ENCODE results near the gene MYO6. TPM values are rescaled to one million over a fixed set of nuclear protein-coding genes. Genes with fewer than 3 reads are reported as not detected.

MYO6 gene
- total RNA-seq, 4 donors from 2014 or later: 26.1 to 38.0 (median 34.8) TPM

DNA sequence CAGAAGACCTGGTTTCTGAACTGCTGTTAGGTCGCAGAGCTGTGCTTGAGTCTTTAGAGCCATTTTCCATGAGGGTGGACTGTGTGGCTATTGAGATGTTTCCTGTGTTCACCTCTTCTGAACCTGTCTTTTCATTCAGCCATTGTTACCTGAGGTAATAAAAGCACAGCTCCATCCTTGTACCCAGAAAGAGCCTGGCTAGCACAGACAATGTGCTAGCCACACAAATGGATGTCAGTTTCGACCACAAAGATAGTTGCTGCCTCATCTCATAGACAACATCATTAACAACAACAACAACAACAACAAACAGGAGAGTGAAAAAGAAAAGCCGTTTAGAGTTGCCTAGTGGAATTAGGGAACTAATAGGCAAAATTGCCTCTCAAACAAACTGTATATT is 114.7 kb downstream of the MYO6 start:
- DNase-seq (ENCODE audit: low spot score in 2 of 2): no peak
- 64 to 68% methylated on average over 3 of the region's 3 CpGs for WGBS, 2 donors
- TF ChIP-seq, protein P1, sequence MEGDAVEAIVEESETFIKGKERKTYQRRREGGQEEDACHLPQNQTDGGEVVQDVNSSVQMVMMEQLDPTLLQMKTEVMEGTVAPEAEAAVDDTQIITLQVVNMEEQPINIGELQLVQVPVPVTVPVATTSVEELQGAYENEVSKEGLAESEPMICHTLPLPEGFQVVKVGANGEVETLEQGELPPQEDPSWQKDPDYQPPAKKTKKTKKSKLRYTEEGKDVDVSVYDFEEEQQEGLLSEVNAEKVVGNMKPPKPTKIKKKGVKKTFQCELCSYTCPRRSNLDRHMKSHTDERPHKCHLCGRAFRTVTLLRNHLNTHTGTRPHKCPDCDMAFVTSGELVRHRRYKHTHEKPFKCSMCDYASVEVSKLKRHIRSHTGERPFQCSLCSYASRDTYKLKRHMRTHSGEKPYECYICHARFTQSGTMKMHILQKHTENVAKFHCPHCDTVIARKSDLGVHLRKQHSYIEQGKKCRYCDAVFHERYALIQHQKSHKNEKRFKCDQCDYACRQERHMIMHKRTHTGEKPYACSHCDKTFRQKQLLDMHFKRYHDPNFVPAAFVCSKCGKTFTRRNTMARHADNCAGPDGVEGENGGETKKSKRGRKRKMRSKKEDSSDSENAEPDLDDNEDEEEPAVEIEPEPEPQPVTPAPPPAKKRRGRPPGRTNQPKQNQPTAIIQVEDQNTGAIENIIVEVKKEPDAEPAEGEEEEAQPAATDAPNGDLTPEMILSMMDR (IDR thresholded peaks at IDR 0.05): no peak
- TF ChIP-seq POLR2A (IDR thresholded peaks at IDR 0.05): no peak
- H3K4me3 ChIP-seq (ENCODE audit: low read depth, poor library complexity, severe bottlenecking): no peak overlapping the region
- intact Hi-C loops (cut with DNase I; ENCODE audit: low total_unique reads): no loop called here

DNA sequence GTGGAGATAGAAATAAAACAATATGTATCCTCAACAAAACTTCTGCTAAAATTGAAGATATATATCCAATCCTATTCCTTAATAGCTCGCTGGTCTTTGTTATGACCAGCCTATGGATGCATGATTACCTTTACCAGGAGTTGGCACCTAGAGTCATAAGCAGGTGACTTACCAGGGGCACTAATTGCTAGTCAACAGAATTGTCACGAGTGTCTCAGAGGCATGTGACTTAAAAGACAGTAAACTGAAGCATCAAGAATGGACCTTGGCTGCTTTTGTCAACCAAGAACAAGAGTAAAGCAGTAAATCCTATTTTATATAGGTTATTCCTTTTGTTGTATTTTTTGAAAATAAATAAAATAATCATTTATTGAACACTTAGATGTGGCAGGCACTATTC is 115.4 kb downstream of the MYO6 start:
- intact Hi-C loops (cut with DNase I; ENCODE audit: low total_unique reads): no loop called here
- TF ChIP-seq, protein P1 (IDR thresholded peaks at IDR 0.05): no peak
- TF ChIP-seq POLR2A (IDR thresholded peaks at IDR 0.05): no peak
- 92% methylated on average over 2 of the region's 2 CpGs for WGBS, 2 donors
- H3K4me3 ChIP-seq (ENCODE audit: low read depth, poor library complexity, severe bottlenecking): no peak overlapping the region
- no peak for DNase-seq (ENCODE audit: low spot score in 2 of 2)

DNA sequence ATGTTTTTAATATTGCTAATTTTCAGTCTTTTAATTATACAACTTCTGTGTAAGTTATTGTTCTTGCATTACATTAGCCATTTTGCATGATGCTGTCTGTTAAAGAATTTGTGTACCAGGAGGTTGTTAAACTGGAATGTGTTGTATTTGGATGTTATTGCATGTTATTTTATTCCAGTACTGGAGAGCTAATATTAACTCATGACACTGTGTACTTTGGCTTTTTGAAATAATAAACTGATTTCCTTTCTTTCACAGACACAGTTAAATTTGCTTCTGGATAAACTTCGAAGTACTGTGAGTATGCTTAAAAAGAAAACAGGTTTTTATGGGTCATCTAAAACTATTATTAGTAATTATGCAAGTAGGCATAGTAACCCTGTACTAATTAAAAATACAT is 121.3 kb downstream of the MYO6 start:
- no peak overlapping the region for H3K4me3 ChIP-seq (ENCODE audit: low read depth, poor library complexity, severe bottlenecking)
- intact Hi-C loops (cut with DNase I; ENCODE audit: low total_unique reads): no loop called here
- WGBS, 2 donors: 49 to 57% methylated on average over 1 of the region's 1 CpG
- no peak for DNase-seq (ENCODE audit: low spot score in 2 of 2)
- TF ChIP-seq, protein P1 (IDR thresholded peaks at IDR 0.05): no peak
- TF ChIP-seq POLR2A (IDR thresholded peaks at IDR 0.05): no peak

- DNase-seq (ENCODE audit: low spot score in 2 of 2): no peak
- 92 to 95% methylated on average over 2 of the region's 2 CpGs for WGBS, 2 donors
- no peak for TF ChIP-seq POLR2A (IDR thresholded peaks at IDR 0.05)
- TF ChIP-seq, protein P1 (IDR thresholded peaks at IDR 0.05): no peak
- intact Hi-C loops (cut with DNase I; ENCODE audit: low total_unique reads): no loop called here
- no peak overlapping the region for H3K4me3 ChIP-seq (ENCODE audit: low read depth, poor library complexity, severe bottlenecking)
These were observed 125.2 kb downstream of the MYO6 start for GRCh38 chr6:75874224-75874623.

DNA sequence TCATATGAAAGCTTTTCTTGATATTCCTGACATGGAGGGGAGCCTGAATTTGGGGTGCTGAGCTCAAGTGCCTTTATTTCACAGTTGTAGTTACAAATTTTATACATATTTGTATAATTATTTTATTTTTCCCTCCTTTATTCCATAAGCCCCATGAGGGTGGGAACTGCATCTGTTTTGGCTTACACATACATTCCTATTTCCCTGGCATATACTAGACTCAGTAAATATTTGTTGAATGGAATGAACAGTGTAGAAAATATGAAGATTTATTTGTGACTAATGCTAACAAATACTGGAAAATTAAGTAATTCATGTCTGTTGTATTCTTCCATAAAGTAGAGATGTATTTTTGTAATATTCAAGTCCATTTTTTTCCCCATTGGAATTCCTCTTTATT is 127.1 kb downstream of the MYO6 start:
- no peak for DNase-seq (ENCODE audit: low spot score in 2 of 2)
- no peak overlapping the region for H3K4me3 ChIP-seq (ENCODE audit: low read depth, poor library complexity, severe bottlenecking)
- intact Hi-C loops (cut with DNase I; ENCODE audit: low total_unique reads): no loop called here
- no peak for TF ChIP-seq POLR2A (IDR thresholded peaks at IDR 0.05)
- TF ChIP-seq, protein P1 (IDR thresholded peaks at IDR 0.05): no peak

GRCh38 chr6:75880305-75880704 is 131.3 kb downstream of the MYO6 start:
- TF ChIP-seq, protein P1 (IDR thresholded peaks at IDR 0.05): no peak
- no peak for TF ChIP-seq POLR2A (IDR thresholded peaks at IDR 0.05)
- 94 to 95% methylated on average over 1 of the region's 1 CpG for WGBS, 2 donors
- no peak for DNase-seq (ENCODE audit: low spot score in 2 of 2)
- no peak overlapping the region for H3K4me3 ChIP-seq (ENCODE audit: low read depth, poor library complexity, severe bottlenecking)
- intact Hi-C loops (cut with DNase I; ENCODE audit: low total_unique reads): no loop called here

Data from lower leg skin (tissue), 4 donors.